HUES48 (cell line): Measurements from ENCODE around the gene LETM1.
"Not testable (repeated sequence)": the region's sequence is repeated elsewhere in the genome, so short reads cannot be mapped to it uniquely, and the experiment has no call there.

Experiments
- H3K27ac ChIP-seq: one replicate; pipeline ENCODE4 v1.7.0; 2013; ENCODE audit warnings: low read depth, low read length, inconsistent platforms
- H3K27me3 ChIP-seq: 2 replicates; pipeline ENCODE4 v1.6.1; 2013; ENCODE audit warnings: mild to moderate bottlenecking, low read length; ENCODE audit not compliant: control insufficient read depth, insufficient read depth
- H3K36me3 ChIP-seq: 2 replicates; pipeline ENCODE4 v1.6.1; 2013; ENCODE audit warnings: low read length; ENCODE audit not compliant: control insufficient read depth, insufficient read depth
- H3K4me1 ChIP-seq: 2 replicates; pipeline ENCODE4 v1.6.1; 2013; ENCODE audit warnings: mild to moderate bottlenecking, low read length; ENCODE audit not compliant: control insufficient read depth, insufficient read depth
- H3K4me3 ChIP-seq: 2 replicates; pipeline ENCODE4 v1.5.1; 2013; ENCODE audit warnings: mild to moderate bottlenecking, low read depth, low read length
- H3K9ac ChIP-seq: 2 replicates; pipeline ENCODE4 v1.6.1; 2013; ENCODE audit warnings: mild to moderate bottlenecking, low read depth, low read length, moderate library complexity
- H3K9me3 ChIP-seq: 2 replicates; pipeline ENCODE4 v1.6.1; 2013; ENCODE audit warnings: low read length; ENCODE audit not compliant: control insufficient read depth, insufficient read depth

The LETM1 gene

GRCh38 chr4:1851160-1851559 is 4.8 kb downstream of the LETM1 start:
- H3K4me3 ChIP-seq = no peak overlapping the region
- no peaks in the 10 kb centered on the region for H3K4me1 ChIP-seq
- H3K9me3 ChIP-seq = no peaks in the 10 kb centered on the region
- peaks cover 19% of the 10 kb centered on the region; the same call in 1 of the 2 replicates for H3K36me3 ChIP-seq
- no peak overlapping the region for H3K9ac ChIP-seq
- H3K27me3 ChIP-seq = no peaks in the 10 kb centered on the region; the same call in 1 of the 2 replicates
- H3K27ac ChIP-seq = no peak overlapping the region

GRCh38 chr4:1850276-1850675 is 5.7 kb downstream of the LETM1 start:
- H3K27ac ChIP-seq = no peak overlapping the region
- no peak overlapping the region for H3K4me3 ChIP-seq
- H3K36me3 ChIP-seq = peaks cover 22% of the 10 kb centered on the region; the same call in 1 of the 2 replicates
- no peaks in the 10 kb centered on the region for H3K4me1 ChIP-seq
- H3K27me3 ChIP-seq = no peaks in the 10 kb centered on the region; the same call in 1 of the 2 replicates
- no peak overlapping the region for H3K9ac ChIP-seq
- no peaks in the 10 kb centered on the region for H3K9me3 ChIP-seq

GRCh38 chr4:1846580-1846979 is 9.4 kb downstream of the LETM1 start:
- H3K4me3 ChIP-seq = no peak overlapping the region
- no peaks in the 10 kb centered on the region for H3K4me1 ChIP-seq
- no peak overlapping the region for H3K9ac ChIP-seq
- H3K36me3 ChIP-seq = peaks cover 40% of the 10 kb centered on the region
- no peak overlapping the region for H3K27ac ChIP-seq
- H3K27me3 ChIP-seq = no peaks in the 10 kb centered on the region
- H3K9me3 ChIP-seq = no peaks in the 10 kb centered on the region

GRCh38 chr4:1844618-1845017 is 11.3 kb downstream of the LETM1 start:
- H3K36me3 ChIP-seq = peaks cover 56% of the 10 kb centered on the region
- H3K9ac ChIP-seq, H3K27me3 ChIP-seq, H3K4me3 ChIP-seq, H3K9me3 ChIP-seq, H3K4me1 ChIP-seq, H3K27ac ChIP-seq: not testable (repeated sequence)

GRCh38 chr4:1843852-1844251 is 12.1 kb downstream of the LETM1 start:
- no peaks in the 10 kb centered on the region for H3K4me1 ChIP-seq
- H3K27ac ChIP-seq = no peak overlapping the region
- H3K9ac ChIP-seq = no peak overlapping the region
- H3K27me3 ChIP-seq = no peaks in the 10 kb centered on the region
- no peak overlapping the region for H3K4me3 ChIP-seq
- peaks cover 61% of the 10 kb centered on the region for H3K36me3 ChIP-seq
- no peaks in the 10 kb centered on the region for H3K9me3 ChIP-seq

GRCh38 chr4:1842993-1843448 is 12.9 kb downstream of the LETM1 start:
- Histone ChIP-seq H3K9ac (no peak overlapping the region), H3K9me3 (no peaks in the 10 kb centered on the region), H3K27me3 (no peaks in the 10 kb centered on the region), H3K36me3 (peaks cover 64% of the 10 kb centered on the region), H3K4me3 (no peak overlapping the region), H3K27ac (no peak overlapping the region), H3K4me1 (no peaks in the 10 kb centered on the region)

GRCh38 chr4:1842339-1842895 is 13.5 kb downstream of the LETM1 start:
- H3K36me3 ChIP-seq = peaks cover 63% of the 10 kb centered on the region
- no peak overlapping the region for H3K9ac ChIP-seq
- H3K4me1 ChIP-seq = no peaks in the 10 kb centered on the region
- no peak overlapping the region for H3K27ac ChIP-seq
- H3K4me3 ChIP-seq = no peak overlapping the region
- no peaks in the 10 kb centered on the region for H3K9me3 ChIP-seq
- H3K27me3 ChIP-seq = no peaks in the 10 kb centered on the region

- Histone ChIP-seq H3K4me1 (no peaks in the 10 kb centered on the region), H3K36me3 (peaks cover 62% of the 10 kb centered on the region), H3K9ac (no peak overlapping the region), H3K27me3 (no peaks in the 10 kb centered on the region), H3K4me3 (no peak overlapping the region), H3K27ac (no peak overlapping the region), H3K9me3 (no peaks in the 10 kb centered on the region)
These were observed 14.1 kb downstream of the LETM1 start for GRCh38 chr4:1841887-1842210.

GRCh38 chr4:1841201-1841886 is 14.6 kb downstream of the LETM1 start:
- Histone ChIP-seq H3K9ac (no peak overlapping the region), H3K27ac (no peak overlapping the region), H3K4me1 (no peaks in the 10 kb centered on the region), H3K27me3 (no peaks in the 10 kb centered on the region), H3K9me3 (no peaks in the 10 kb centered on the region), H3K36me3 (peaks cover 61% of the 10 kb centered on the region), H3K4me3 (no peak overlapping the region)

- H3K9me3 ChIP-seq = no peaks in the 10 kb centered on the region
- H3K36me3 ChIP-seq = peaks cover 70% of the 10 kb centered on the region
- H3K9ac ChIP-seq = no peak overlapping the region
- no peaks in the 10 kb centered on the region for H3K27me3 ChIP-seq
- no peaks in the 10 kb centered on the region for H3K4me1 ChIP-seq
- H3K4me3 ChIP-seq = no peak overlapping the region
- H3K27ac ChIP-seq = no peak overlapping the region
These were observed 16.7 kb downstream of the LETM1 start for GRCh38 chr4:1839282-1839681.

GRCh38 chr4:1837069-1837468 is 18.9 kb downstream of the LETM1 start:
- H3K27ac ChIP-seq = no peak overlapping the region
- H3K36me3 ChIP-seq = peaks cover 76% of the 10 kb centered on the region
- H3K27me3 ChIP-seq = no peaks in the 10 kb centered on the region
- no peaks in the 10 kb centered on the region for H3K4me1 ChIP-seq
- H3K9ac ChIP-seq = no peak overlapping the region
- no peak overlapping the region for H3K4me3 ChIP-seq
- no peaks in the 10 kb centered on the region for H3K9me3 ChIP-seq
